NCI-H345 treated with DMSO at 0.1 percent for 48 hours (cell line): ENCODE measurements around the gene MAPK7.
A peak's percentile ranks its signal among the peaks of the same experiment; 100 is the strongest.

Experiments
- DNase-seq: peaks from one replicate; lab custom pipeline; 2025; ENCODE audit not compliant: unreplicated experiment; lab: John Stamatoyannopoulos, UW

MAPK7 gene

DNA sequence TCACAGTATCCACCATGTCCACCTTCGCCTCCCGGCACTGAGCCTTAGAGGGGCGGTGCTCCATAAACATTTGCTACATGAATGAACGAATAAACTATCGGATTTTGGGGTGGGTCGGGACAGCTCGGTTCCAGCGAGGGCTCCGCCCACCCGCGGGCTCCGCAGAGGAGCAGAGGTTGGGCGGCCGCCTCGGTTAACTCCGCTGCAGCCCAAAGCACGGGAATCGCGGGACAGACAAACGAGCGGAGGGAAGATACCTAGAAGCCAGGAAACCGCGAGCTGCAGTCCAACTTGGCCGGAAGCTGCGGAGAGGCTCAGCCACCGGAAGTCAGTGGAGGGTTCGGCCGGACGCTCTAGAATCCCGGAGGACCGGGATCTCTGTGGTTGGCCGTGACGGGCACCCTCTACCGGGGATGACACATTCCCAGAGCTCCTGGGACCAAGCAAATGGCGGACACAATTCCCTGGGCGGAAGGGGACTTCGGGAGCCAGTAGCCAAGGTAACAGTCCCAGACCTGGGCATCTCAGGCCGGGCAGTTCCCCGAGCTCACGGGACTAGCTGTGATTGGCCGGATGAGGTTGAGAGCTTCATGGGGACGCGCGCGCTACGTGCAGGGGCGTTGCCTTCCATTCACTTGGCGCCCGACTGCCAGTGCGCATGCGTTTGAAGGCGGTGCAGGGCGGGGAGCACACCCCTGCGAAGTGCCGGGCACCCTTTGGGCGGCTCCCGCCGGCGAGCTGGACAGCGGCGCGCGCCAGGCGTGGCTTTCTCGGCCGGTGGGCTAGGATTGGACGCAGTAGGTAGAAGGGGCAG is 489 bp upstream of the MAPK7 start:
- DNase-seq, result peak; percentile 91

DNA sequence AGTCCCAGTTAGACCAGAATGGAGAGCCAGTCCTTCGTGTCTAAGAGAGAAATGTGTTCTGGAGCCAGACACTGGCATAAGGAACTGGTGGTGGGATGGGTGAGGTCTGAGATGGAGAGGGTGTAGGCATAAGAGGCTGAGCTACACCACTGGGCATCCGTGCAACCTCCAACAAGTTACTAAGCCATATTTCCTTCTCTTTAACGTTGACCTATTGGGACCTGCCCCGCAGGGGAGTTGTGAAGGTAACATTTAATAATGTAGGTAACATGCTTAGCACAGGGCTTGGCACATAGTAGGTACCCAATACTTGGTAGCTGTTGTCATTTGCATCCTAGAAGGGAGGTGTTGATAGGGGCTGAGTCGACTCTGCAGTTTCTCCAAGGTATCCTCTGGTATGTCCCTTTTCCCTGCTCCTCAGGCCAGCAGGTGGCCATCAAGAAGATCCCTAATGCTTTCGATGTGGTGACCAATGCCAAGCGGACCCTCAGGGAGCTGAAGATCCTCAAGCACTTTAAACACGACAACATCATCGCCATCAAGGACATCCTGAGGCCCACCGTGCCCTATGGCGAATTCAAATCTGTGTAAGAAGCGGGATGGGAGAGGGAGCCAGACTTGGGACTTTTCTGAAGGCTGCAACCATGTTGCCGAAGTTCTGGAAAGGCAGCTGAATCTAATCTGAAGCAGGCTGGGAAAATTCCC is 1.2 kb downstream of the MAPK7 start:
- no peak for DNase-seq

DNA sequence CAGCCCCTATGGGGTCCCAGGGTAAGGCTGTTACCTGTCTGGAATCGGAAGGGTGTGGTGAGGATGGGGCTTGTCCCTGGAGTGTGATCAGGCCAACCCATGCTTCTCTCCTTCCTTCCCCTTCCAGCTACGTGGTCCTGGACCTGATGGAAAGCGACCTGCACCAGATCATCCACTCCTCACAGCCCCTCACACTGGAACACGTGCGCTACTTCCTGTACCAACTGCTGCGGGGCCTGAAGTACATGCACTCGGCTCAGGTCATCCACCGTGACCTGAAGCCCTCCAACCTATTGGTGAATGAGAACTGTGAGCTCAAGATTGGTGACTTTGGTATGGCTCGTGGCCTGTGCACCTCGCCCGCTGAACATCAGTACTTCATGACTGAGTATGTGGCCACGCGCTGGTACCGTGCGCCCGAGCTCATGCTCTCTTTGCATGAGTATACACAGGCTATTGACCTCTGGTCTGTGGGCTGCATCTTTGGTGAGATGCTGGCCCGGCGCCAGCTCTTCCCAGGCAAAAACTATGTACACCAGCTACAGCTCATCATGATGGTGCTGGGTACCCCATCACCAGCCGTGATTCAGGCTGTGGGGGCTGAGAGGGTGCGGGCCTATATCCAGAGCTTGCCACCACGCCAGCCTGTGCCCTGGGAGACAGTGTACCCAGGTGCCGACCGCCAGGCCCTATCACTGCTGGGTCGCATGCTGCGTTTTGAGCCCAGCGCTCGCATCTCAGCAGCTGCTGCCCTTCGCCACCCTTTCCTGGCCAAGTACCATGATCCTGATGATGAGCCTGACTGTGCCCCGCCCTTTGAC is 2.4 kb downstream of the MAPK7 start:
- DNase-seq, result no peak

DNA sequence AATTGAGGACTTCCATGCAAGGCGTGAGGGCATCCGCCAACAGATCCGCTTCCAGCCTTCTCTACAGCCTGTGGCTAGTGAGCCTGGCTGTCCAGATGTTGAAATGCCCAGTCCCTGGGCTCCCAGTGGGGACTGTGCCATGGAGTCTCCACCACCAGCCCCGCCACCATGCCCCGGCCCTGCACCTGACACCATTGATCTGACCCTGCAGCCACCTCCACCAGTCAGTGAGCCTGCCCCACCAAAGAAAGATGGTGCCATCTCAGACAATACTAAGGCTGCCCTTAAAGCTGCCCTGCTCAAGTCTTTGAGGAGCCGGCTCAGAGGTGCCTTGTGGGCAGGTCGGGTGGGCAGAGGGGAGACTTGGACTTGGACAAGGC is 3.1 kb downstream of the MAPK7 start:
- no peak for DNase-seq

DNA sequence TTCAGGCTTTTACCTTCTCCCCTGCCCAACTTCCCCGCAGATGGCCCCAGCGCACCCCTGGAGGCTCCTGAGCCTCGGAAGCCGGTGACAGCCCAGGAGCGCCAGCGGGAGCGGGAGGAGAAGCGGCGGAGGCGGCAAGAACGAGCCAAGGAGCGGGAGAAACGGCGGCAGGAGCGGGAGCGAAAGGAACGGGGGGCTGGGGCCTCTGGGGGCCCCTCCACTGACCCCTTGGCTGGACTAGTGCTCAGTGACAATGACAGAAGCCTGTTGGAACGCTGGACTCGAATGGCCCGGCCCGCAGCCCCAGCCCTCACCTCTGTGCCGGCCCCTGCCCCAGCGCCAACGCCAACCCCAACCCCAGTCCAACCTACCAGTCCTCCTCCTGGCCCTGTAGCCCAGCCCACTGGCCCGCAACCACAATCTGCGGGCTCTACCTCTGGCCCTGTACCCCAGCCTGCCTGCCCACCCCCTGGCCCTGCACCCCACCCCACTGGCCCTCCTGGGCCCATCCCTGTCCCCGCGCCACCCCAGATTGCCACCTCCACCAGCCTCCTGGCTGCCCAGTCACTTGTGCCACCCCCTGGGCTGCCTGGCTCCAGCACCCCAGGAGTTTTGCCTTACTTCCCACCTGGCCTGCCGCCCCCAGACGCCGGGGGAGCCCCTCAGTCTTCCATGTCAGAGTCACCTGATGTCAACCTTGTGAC is 3.6 kb downstream of the MAPK7 start:
- DNase-seq, result no peak

DNA sequence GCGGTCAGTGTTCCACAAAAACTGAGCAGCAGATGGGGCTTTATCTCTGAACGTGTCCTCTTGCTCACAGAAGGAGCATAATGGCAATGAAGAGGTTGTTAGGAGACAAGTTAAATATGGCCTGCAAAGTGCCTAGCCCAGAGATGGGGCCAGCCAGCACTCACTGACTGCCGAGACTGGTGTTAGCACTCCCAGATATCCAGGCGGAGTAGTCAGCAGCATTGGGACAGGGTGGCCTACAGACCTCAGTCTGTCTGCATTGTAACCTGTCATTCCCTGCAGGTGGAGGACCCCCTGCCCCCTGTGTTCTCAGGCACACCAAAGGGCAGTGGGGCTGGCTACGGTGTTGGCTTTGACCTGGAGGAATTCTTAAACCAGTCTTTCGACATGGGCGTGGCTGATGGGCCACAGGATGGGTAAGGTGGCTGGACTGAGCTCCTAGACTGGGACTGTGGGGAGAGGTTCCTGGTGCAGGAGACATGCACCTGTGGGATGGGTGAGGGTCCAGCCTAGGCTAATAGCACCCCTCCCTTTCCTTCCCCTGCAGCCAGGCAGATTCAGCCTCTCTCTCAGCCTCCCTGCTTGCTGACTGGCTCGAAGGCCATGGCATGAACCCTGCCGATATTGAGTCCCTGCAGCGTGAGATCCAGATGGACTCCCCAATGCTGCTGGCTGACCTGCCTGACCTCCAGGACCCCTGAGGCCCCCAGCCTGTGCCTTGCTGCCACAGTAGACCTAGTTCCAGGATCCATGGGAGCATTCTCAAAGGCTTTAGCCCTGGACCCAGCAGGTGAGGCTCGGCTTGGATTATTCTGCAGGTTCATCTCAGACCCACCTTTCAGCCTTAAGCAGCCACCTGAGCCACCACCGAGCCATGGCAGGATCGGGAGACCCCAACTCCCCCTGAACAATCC is 4.5 kb downstream of the MAPK7 start:
- no peak for DNase-seq

DNA sequence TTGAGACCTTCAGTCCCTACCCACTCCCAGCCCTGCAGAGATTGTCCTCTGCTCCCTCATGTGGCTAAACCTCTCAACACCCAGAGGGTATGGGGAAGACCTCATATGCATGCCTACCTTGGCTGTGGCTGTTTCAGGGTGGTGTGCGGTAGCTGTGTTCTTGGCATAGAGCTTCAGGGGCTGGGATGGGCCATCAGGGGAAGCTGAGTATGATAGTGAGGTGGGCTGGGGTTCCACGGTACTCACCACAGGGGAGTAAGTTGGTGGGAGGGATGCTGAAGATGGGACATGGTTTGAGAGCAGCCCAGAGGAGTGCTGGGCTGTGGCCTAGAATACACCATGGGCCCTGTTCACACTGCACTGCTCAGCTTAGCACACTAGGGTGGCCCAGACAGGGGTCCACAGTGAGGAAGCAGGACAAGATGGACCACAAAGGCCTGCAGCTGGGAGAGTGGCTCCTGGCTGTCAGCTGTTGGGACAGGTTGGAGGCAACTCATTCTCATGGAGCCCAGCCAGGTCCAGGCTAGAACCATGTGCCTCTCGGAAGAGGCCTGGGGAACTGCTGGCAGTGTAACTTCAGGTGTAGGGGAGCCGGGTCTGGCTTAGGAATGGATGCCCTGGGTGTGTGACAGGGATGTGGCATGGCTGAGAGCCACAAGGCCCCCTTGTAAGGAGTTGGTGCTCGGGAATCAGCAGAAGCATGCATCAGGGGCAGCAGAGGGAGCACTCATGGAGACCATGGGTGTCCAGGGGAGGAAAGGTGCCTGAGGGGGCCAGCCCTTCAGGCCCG is 5.6 kb downstream of the MAPK7 start:
- no peak for DNase-seq

DNA sequence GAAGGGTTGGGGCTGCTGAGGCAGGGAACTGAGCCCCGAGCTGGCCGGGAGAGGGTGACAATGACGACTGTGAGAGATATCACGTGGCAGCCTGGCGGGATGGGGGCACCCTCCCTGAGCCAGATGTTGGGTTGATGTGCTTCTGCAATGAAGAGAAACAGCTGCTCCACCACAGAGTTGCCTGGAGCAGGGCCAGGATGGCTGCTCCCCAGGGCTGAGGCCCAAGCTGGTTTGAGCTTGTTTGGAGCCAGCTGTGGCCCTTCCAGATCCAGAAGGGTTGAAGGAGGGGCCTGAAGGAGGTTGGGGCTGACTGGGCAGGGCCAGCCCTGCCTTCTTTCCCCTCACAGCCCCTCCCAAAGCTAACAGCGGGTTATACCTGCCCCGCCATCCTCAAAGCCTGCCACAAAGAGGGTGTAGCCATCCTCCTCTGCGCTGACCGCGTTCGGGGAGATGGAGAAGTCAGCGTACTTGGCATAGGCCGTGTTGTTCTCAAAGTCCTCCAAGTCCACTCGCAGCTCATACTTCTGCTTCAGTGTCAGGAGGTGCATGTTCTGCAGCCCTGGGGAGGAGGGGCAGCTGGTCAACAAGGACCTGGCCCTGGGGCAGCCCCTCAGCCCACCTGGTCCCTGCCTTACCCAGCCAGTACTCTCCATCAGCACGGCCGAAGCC is 6.6 kb downstream of the MAPK7 start:
- DNase-seq, result no peak

DNA sequence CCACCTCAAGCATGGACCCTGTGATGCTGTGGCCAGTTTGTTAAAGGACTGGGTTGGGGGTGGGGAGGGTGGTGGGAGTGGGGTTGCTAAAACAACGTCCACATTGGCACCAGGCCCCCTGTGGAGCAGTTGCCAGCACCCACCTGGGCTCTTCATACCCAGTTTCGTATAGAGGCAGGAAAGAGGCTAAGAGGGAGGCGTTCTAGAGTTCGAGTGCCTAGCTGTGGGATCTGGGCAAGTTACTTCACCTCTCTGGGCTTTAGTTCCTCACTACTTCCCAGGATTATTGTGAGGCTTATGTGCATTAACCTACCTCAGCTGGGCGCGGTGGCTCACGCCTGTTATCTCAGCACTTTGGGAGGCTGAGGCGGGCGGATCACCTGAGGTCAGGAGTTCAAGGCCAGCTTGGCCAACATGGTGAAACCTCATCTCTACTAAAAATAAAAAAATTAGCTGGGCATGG is 7.3 kb downstream of the MAPK7 start:
- no peak for DNase-seq

DNA sequence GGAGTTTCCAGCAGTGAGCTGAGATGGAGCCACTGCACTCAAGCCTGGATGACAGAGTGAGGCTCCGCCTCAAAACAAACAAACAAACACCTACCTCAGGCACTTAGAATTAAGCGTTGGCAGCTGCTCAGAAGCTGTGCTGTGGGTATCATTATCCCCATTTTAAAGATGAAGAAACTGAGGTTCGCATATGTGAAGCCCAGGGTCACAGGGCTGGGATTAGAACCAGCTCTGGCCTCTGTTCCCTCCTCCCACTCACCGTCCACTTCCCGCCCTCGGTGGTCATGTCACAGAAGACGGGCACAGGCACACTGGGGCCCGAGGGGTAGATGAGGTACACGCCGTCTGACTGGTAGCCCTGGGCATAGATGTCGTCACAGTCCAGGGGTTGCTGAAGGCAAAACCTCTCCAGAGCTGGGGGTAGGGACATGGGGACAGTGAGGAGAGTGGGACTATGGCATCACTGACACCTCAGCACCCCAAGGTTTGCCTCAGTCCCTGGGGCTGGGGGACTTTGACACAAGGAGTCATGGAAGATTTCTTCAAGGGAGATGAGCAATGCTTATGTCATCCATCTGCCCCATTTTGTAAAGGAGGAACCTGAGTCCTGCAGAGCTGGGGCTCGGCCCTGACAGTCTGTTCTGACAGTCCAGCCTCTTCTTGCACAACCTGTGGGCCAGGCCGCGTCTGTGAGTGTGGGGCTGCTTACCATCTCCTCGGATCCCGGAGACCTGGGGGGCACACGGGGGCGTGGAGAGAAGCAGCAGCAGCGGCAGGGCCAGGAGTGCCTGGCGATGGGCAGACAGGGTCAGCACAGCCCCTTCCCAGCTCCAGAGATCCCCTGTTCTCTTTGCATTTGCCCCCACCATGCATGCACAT is 8.0 kb downstream of the MAPK7 start:
- DNase-seq, result no peak

DNA sequence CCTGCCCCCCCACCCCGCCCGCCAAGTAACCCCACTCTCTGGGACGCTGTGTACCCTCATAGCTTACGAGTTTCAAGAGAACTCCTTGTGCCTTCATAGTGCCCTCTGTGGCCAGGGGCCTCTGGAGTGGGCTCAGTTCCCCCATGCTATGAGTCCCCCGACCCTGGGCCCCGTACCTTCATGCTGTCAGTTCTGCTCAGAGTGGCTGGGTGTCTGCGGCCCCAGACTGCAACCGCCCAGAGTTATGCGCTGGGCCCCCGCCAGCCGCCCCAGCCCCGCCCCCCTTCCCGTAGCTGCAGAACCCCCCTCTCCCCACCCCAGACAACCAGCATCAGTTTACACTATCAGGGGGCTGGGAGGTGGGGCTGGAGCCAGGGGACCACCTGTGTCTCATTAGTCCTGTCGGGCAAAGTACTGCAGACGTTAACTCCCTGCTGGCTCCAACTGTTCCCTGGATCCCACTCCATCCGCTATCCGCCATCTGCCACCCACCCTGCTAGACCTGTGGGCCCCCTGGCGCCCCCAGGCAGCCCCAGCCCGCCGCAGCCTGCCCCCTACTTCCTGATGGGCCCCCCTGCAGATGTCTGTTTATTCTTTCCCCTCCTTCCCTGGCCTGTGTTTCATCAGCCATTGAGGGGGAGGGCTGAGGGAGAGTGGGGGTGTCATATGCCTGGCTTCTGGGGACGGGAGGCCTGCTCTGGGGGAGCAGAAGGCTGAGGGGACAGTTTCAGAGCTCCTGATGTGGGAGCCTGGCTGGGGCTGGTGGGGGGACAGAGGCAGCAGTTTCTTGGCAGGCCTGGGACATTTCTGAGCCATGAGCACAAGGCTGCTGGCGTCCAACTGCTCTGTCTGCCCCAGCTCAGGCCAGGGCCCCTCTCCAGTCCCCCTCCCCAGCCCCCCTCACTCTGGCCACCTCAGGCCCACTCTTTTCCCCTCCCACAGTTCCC is 8.9 kb downstream of the MAPK7 start, which contains the start of gene MFAP4:
TSS of gene MFAP4 (minus strand) at position 217 of the 947 bp plus-strand sequence. CDS start at position 182, 35 bp downstream.
- DNase-seq, result no peak

DNA sequence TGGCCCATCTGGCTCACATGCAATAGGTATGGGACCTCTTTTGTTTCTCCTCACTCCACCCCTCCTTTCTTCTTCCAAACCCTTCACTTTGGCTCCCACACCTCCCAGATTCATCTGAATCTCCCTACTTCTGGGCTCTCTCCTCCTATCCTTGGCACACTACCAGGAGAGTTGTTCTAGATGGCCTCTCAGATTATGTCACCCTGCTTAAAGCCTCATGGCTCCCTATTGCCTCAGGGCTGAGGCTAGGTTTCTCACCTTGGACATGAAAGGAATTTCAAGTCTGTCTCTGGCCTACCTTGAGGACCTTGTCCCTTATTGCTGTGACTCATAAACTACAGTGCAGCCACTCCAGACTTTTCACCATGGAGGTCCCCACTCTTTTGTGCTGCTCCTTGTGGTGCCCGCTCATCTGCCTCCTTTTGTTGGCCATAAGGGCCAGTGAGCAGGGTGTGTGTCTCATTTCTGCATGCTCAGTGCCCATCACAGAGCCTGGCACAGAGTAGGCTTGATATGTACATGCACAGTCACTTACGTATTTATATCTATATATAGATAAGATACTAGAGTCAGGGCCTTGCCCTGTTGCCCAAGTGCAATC is 9.7 kb downstream of the MAPK7 start:
- DNase-seq, result no peak

DNA sequence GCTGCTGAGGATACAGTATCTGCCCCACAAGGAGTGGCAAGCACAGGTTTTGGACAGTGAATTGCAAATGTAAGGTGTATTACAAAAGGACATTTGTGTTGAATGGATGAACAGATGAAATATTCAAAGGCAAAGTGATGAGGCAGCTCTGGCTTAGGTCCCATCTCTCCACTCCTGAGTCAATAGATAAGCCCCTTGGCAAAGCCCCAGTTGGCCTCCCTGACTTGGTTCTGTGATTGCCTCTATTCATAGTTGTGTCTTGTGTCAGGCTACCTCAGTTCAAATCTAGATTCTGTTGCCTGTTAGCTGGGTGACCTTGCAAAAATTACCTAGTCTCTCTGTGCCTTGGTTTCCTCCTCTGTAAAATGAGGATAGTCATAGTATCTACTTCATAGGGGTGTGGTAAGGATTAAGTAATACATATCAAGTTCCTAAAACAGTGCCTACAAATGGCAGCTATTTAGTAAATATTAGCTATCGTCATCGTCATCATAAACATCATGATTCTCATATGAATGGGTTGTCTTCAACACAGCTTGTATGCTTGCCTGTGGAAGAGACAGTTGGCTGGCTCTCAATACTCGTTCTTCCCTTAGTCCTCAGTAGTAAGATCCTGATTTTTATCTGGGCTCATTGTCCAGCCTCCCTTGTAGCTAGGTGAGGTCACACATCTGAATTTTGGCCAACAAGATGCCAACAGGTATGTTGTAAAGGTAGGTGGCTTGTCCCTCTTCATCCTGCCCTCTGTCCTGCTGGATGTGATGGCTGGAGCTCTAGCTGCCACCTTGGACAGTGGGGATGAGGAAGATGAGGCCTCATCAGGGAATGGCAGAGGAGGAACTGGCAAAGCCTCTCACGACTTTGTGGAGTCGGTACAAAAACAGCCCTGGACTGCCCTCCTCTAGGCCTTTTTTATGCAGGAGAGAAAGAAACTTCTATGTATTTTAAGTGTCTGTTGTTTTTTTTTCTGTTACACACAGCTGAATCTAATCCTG is 10.8 kb downstream of the MAPK7 start:
- no peak for DNase-seq

DNA sequence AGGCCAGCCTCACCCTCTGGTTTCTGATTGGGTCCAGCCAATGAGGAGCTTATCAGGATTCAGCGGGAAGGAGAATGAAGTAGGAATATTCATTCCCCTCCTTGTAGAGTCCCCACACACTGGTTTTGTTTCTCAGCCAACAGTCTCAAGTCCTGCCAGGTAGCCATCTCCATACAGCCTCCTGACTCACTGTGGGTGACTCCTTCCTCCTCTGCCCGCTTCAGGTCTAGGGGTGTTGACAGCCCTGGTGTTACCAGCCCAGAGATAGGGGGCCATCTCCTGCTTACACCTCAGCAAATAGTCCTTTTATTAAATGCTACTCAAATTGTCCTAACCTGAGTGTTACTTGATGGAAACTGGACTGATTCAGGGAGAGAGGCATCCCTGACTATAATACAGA is 12.7 kb downstream of the MAPK7 start:
- no peak for DNase-seq

DNA sequence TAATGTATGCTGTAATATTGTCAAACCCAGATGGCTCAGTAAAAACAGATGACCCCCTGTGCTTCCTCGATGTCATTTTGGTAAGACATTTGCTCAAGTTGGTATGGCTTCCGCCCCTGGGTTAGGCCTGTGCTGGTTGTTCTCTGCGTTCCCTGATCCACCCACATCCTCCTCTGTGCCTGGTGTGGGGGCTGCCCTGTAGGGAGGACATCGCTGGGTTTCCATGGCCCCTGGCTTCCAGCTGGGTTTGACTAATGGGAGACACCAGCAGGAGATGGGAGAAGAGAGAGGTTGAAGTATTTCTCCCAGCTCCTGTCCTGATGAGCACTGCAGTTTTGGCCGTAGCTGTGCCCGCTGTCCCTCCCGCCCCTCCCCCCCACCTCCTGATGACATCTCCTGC is 13.1 kb downstream of the MAPK7 start:
- no peak for DNase-seq
